ENCODE measurements around the gene MYH9. TPM values are rescaled to one million over a fixed set of nuclear protein-coding genes. Genes with fewer than 3 reads are reported as not detected.

Gene MYH9
- total and polyA plus RNA-seq, 2 donors (not counting 1 experiment from before 2014, with no cell fraction given): 108 to 554 TPM

DNA sequence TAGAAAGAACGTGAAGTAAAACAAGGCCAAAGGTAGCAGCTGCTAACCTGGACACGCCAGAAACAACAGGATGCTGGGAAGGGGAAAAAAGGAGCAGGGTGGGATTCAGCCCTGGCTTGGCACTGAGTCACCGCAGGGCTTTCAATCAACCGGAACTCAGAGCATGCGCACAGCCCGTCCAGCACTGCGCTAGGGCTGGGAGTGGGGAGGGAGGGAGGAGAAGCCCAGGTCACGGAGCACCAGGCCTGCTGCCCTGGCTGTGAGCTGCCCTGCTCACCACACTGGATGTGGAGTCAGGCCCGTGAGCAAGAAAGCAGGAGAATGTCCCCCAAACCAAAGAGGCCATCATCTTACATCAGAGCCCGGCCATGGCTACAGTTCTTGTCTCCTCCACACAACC lies 83.3 kb downstream of the MYH9 start:
- WGBS (ENCODE audit: insufficient coverage): 92% methylated on average over 10 of the region's 10 CpGs
- H4K20me1 ChIP-seq (ENCODE audit: control insufficient read depth, insufficient read depth, low read length, poor library complexity, severe bottlenecking): peaks cover 92% of the 10 kb centered on the region
- H3K27me3 ChIP-seq (replicated peaks in 1 of 4; ENCODE audit: control extremely low read depth in 1 of 4, control insufficient read depth in 3 of 4, insufficient read depth in 4 of 4, low read length in 3 of 4): no peaks in the 10 kb centered on the region
- H3K27ac Mint-ChIP-seq: peak overlapping the region; percentile 53
- no peak overlapping the region for H3K4me3 Mint-ChIP-seq
- H3K9me3 Mint-ChIP-seq (ENCODE audit: insufficient read depth): no peaks in the 10 kb centered on the region
- TF ChIP-seq EZH2 (IDR thresholded peaks at IDR 0.05; ENCODE audit: borderline replicate concordance, insufficient read depth, low read depth, low read length, poor library complexity, severe bottlenecking): no peak
- TF ChIP-seq, protein P1, sequence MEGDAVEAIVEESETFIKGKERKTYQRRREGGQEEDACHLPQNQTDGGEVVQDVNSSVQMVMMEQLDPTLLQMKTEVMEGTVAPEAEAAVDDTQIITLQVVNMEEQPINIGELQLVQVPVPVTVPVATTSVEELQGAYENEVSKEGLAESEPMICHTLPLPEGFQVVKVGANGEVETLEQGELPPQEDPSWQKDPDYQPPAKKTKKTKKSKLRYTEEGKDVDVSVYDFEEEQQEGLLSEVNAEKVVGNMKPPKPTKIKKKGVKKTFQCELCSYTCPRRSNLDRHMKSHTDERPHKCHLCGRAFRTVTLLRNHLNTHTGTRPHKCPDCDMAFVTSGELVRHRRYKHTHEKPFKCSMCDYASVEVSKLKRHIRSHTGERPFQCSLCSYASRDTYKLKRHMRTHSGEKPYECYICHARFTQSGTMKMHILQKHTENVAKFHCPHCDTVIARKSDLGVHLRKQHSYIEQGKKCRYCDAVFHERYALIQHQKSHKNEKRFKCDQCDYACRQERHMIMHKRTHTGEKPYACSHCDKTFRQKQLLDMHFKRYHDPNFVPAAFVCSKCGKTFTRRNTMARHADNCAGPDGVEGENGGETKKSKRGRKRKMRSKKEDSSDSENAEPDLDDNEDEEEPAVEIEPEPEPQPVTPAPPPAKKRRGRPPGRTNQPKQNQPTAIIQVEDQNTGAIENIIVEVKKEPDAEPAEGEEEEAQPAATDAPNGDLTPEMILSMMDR (IDR thresholded peaks at IDR 0.05): no peak
- H3K4me2 ChIP-seq (replicated peaks; ENCODE audit: low read depth, low read length, poor library complexity, severe bottlenecking): no peak overlapping the region
- no peak overlapping the region for H3K4me3 ChIP-seq (ENCODE audit: control extremely low read depth in 1 of 5, extremely low read depth in 1 of 5, insufficient read depth in 1 of 5, low read depth in 2 of 5, low read length in 4 of 5)
- H3K4me1 Mint-ChIP-seq: peaks cover 8% of the 10 kb centered on the region
- H3K36me3 ChIP-seq (replicated peaks in 1 of 2; ENCODE audit: control extremely low read depth in 1 of 2, control insufficient read depth in 1 of 2, extremely low read depth in 1 of 2, insufficient read depth in 2 of 2, low read length in 1 of 2): peaks cover 4 to 99% of the 10 kb centered on the region in 2 experiments
- CTCF ChIA-PET: interaction anchor here (0.6 to 24.9 kb wide), 4 partner anchors 18 to 246 kb away, joined by 3 to 607 read pairs (median 20); partner anchors contain the start of gene TXN2
- ATAC-seq (ENCODE audit: low read depth) (no peak), DNase-seq (no peak)
- no peak overlapping the region for H3K27ac ChIP-seq (ENCODE audit: low read length in 2 of 2)
- no peaks in the 10 kb centered on the region for H3K27me3 Mint-ChIP-seq
- H3K4me1 ChIP-seq (ENCODE audit: control insufficient read depth in 2 of 2, insufficient read depth in 2 of 2, low read length in 2 of 2): peaks cover 0 to 4% of the 10 kb centered on the region in 2 donors
- no peak overlapping the region for H2AFZ ChIP-seq (ENCODE audit: insufficient read depth, low read depth, low read length, poor library complexity, severe bottlenecking)
- no peak overlapping the region for H3K9ac ChIP-seq (ENCODE audit: low read length)
- H3K9me3 ChIP-seq (ENCODE audit: control extremely low read depth in 1 of 3, control insufficient read depth in 2 of 3, insufficient read depth in 1 of 3, low read length in 2 of 3): no peaks in the 10 kb centered on the region
- H3K79me2 ChIP-seq (ENCODE audit: control insufficient read depth, insufficient read depth, low read length): peaks cover 48% of the 10 kb centered on the region
- intact Hi-C loops (cut with micrococcal nuclease): no loop called here
- POLR2A ChIA-PET: no interaction called here

DNA sequence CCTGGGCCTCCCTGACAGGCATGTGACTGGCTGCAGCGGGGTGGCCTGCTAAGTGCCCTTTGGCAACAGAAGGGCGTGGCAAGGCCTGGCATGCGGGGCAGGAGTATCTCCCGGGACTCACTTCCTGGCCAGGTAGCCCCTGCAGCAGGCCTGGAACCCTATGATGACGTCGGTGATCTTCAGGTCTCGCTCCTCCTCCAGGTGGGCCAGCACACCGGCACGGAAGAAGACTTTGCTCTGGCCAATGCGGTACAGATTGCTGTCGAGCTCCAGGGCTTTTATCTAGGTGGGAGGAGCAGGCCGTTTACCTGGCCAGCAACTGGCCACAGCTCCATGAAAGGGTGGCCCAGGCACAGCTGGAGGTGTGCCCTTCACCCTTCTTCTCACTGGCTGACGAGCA lies 83.9 kb downstream of the MYH9 start:
- H3K4me3 Mint-ChIP-seq: no peak overlapping the region
- POLR2A ChIA-PET: no interaction called here
- intact Hi-C loops (cut with micrococcal nuclease): no loop called here
- peaks cover 49% of the 10 kb centered on the region for H3K79me2 ChIP-seq (ENCODE audit: control insufficient read depth, insufficient read depth, low read length)
- no peak overlapping the region for H3K9ac ChIP-seq (ENCODE audit: low read length)
- peak overlapping the region; percentile 53 for H3K27ac Mint-ChIP-seq
- no peak overlapping the region for H3K4me2 ChIP-seq (replicated peaks; ENCODE audit: low read depth, low read length, poor library complexity, severe bottlenecking)
- no peaks in the 10 kb centered on the region for H3K27me3 Mint-ChIP-seq
- no peaks in the 10 kb centered on the region for H3K9me3 ChIP-seq (ENCODE audit: control extremely low read depth in 1 of 3, control insufficient read depth in 2 of 3, insufficient read depth in 1 of 3, low read length in 2 of 3)
- peaks cover 0 to 4% of the 10 kb centered on the region in 2 donors for H3K4me1 ChIP-seq (ENCODE audit: control insufficient read depth in 2 of 2, insufficient read depth in 2 of 2, low read length in 2 of 2)
- no peak overlapping the region for H2AFZ ChIP-seq (ENCODE audit: insufficient read depth, low read depth, low read length, poor library complexity, severe bottlenecking)
- no peaks in the 10 kb centered on the region for H3K9me3 Mint-ChIP-seq (ENCODE audit: insufficient read depth)
- no peak overlapping the region for H3K27ac ChIP-seq (ENCODE audit: low read length in 2 of 2)
- no peak overlapping the region for H3K4me3 ChIP-seq (ENCODE audit: control extremely low read depth in 1 of 5, extremely low read depth in 1 of 5, insufficient read depth in 1 of 5, low read depth in 2 of 5, low read length in 4 of 5)
- CTCF ChIA-PET: interaction anchor here (0.6 to 24.9 kb wide), 6 partner anchors 11 to 247 kb away, joined by 3 to 607 read pairs (median 20); partner anchors contain the start of gene TXN2
- peaks cover 92% of the 10 kb centered on the region for H4K20me1 ChIP-seq (ENCODE audit: control insufficient read depth, insufficient read depth, low read length, poor library complexity, severe bottlenecking)
- peaks cover 4 to 99% of the 10 kb centered on the region in 2 experiments for H3K36me3 ChIP-seq (replicated peaks in 1 of 2; ENCODE audit: control extremely low read depth in 1 of 2, control insufficient read depth in 1 of 2, extremely low read depth in 1 of 2, insufficient read depth in 2 of 2, low read length in 1 of 2)
- ATAC-seq (ENCODE audit: low read depth): no peak
- H3K4me1 Mint-ChIP-seq: peaks cover 8% of the 10 kb centered on the region
- no peaks in the 10 kb centered on the region for H3K27me3 ChIP-seq (replicated peaks in 1 of 4; ENCODE audit: control extremely low read depth in 1 of 4, control insufficient read depth in 3 of 4, insufficient read depth in 4 of 4, low read length in 3 of 4)
- WGBS (ENCODE audit: insufficient coverage): 94% methylated on average over 13 of the region's 13 CpGs
- no peak for DNase-seq
- no peak for TF ChIP-seq EZH2 (IDR thresholded peaks at IDR 0.05; ENCODE audit: borderline replicate concordance, insufficient read depth, low read depth, low read length, poor library complexity, severe bottlenecking)
- TF ChIP-seq, protein P1 (IDR thresholded peaks at IDR 0.05): no peak
